HCT116 (cell line): ENCODE measurements around the gene CWC22. TPM values are rescaled to one million over a fixed set of nuclear protein-coding genes. Genes with fewer than 3 reads are reported as not detected.
"Not testable (repeated sequence)": the region's sequence is repeated elsewhere in the genome, so short reads cannot be mapped to it uniquely, and the experiment has no call there.

Experiments used
- ATAC-seq: fragments of 200-7000 bp; cut with Tn5 transposase; 2 replicates; pipeline ENCODE4 v1.9.1; 2020; ENCODE audit warnings: mild to moderate bottlenecking, moderate library complexity
- BruUV-seq: library from RNA; stranded (reverse); fragments of 400-500 nt; replicated peaks from 2 replicates; lab custom pipeline; 2021; lab: Mats Ljungman, UMichigan
- CTCF ChIA-PET: fragments of 300-600 bp; sonication (Branson Sonifier 250); formaldehyde crosslinking; loops from one replicate; lab custom pipeline; 2021; ENCODE audit warnings: antibody characterized with exemption; lab: Charles Lee
- POLR2A ChIA-PET: fragments of 300-600, 350-600 bp; sonication (Branson Sonifier 250); formaldehyde crosslinking; loops from one replicate; lab custom pipeline; 2021; ENCODE audit warnings: antibody characterized with exemption; lab: Charles Lee
- RAD21 ChIA-PET, 2 experiments: fragments of 300-600 bp; sonication (Branson Sonifier 250); formaldehyde crosslinking; loops; one replicate each; lab custom pipeline; 2023; ENCODE audit warnings: low total read pairs in 2 of 2; ENCODE audit not compliant: uncharacterized antibody in 2 of 2, unreplicated experiment in 2 of 2, low non-redundant PET in 1 of 2; lab: Charles Lee
- DNase-seq: peaks from one replicate; pipeline ENCODE4 v3.0.0-alpha.2; 2010; ENCODE audit warnings: low read depth, low spot score
- H2AFZ ChIP-seq: fragments of 200-600 bp; shearing (Covaris generic), sonication (generic); 2 replicates; pipeline ENCODE4 v1.6.1; 2017; ENCODE audit warnings: low read depth, mixed run types, mixed read lengths, antibody characterized with exemption, low read length; ENCODE audit not compliant: poor library complexity, severe bottlenecking
- H3K27ac ChIP-seq: 2 replicates; pipeline ENCODE4 v1.5.1; 2012; ENCODE audit warnings: low read depth, low read length
- H3K27me3 ChIP-seq: fragments of 200-600 bp; sonication (generic); 2 replicates; pipeline ENCODE4 v1.6.1; 2016; ENCODE audit warnings: mixed run types, low read length, mixed read lengths; ENCODE audit not compliant: insufficient read depth
- H3K36me3 ChIP-seq, 2 experiments: fragments of 200-500 bp in 1 of 2; fragments of 200-600 bp in 1 of 2; sonication (Bioruptor generic) in 1 of 2; sonication (generic) in 1 of 2; 2 replicates each; pipeline versions ENCODE4 v1.5.1 to v1.6.1; 2014 to 2016; ENCODE audit warnings: low read length in 2 of 2, inconsistent platforms in 1 of 2, mixed read lengths in 1 of 2, mixed run types in 1 of 2; ENCODE audit not compliant: insufficient read depth in 2 of 2, control insufficient read depth in 1 of 2
- H3K4me1 ChIP-seq, 2 experiments: fragments of 200-600 bp in 1 of 2; sonication (generic) in 1 of 2; 2 replicates each; pipeline versions ENCODE4 v1.5.1 to v1.6.1; 2012 to 2017; ENCODE audit warnings: low read length in 2 of 2, inconsistent platforms in 1 of 2, mild to moderate bottlenecking in 1 of 2, mixed read lengths in 1 of 2, mixed run types in 1 of 2, moderate library complexity in 1 of 2; ENCODE audit not compliant: insufficient read depth in 2 of 2, control insufficient read depth in 1 of 2
- H3K4me2 ChIP-seq: fragments of 200-600 bp; sonication (generic); 2 replicates; pipeline ENCODE4 v1.6.1; 2017; ENCODE audit warnings: mixed run types, low read length, mixed read lengths
- H3K4me3 ChIP-seq, 2 experiments: fragments of 200-600 bp in 1 of 2; sonication (generic) in 1 of 2; replicated peaks in 1 of 2; 2 replicates each; pipeline ENCODE4 v1.5.1; 2011 to 2016; ENCODE audit warnings: low read length in 2 of 2, control low read depth in 1 of 2, low read depth in 1 of 2, mild to moderate bottlenecking in 1 of 2, mixed read lengths in 1 of 2, mixed run types in 1 of 2
- H3K79me2 ChIP-seq: fragments of 200-600 bp; sonication (generic); 2 replicates; pipeline ENCODE4 v1.6.1; 2017; ENCODE audit warnings: mild to moderate bottlenecking, mixed run types, low read length, moderate library complexity, mixed read lengths; ENCODE audit not compliant: insufficient read depth
- H3K9ac ChIP-seq: fragments of 200-600 bp; sonication (generic); 2 replicates; pipeline ENCODE4 v1.6.1; 2016; ENCODE audit warnings: low read length, mixed read lengths
- H3K9me2 ChIP-seq: fragments of 200-600 bp; sonication (generic), shearing (Covaris generic); 2 replicates; pipeline ENCODE4 v1.6.1; 2017; ENCODE audit warnings: mixed run types, mild to moderate bottlenecking, moderate library complexity; ENCODE audit not compliant: insufficient read depth
- H3K9me3 ChIP-seq, 2 experiments: fragments of 200-500 bp in 1 of 2; fragments of 200-600 bp in 1 of 2; sonication (Bioruptor generic) in 1 of 2; sonication (generic) in 1 of 2; 2 replicates each; pipeline ENCODE4 v1.6.1; 2014 to 2017; ENCODE audit warnings: low read length in 2 of 2, mixed read lengths in 2 of 2, inconsistent platforms in 1 of 2, low read depth in 1 of 2, mild to moderate bottlenecking in 1 of 2, mixed run types in 1 of 2, moderate library complexity in 1 of 2; ENCODE audit not compliant: control insufficient read depth in 1 of 2, insufficient read depth in 1 of 2
- H4K20me1 ChIP-seq: fragments of 200-600 bp; sonication (generic), shearing (Covaris generic); 2 replicates; pipeline ENCODE4 v1.6.1; 2017; ENCODE audit warnings: mixed run types, mild to moderate bottlenecking, moderate library complexity; ENCODE audit not compliant: insufficient read depth
- CBX3 ChIP-seq: IDR thresholded peaks from 2 replicates; pipeline ENCODE4 v1.6.1; 2012; ENCODE audit warnings: low read depth
- CEBPB ChIP-seq: IDR thresholded peaks from 2 replicates; pipeline ENCODE4 v1.6.1; 2012; ENCODE audit warnings: low read depth
- EGR1 ChIP-seq: IDR thresholded peaks from 2 replicates; pipeline ENCODE4 v1.6.1; 2012; ENCODE audit warnings: low read depth
- ELF1 ChIP-seq: IDR thresholded peaks from 2 replicates; pipeline ENCODE4 v1.6.1; 2012; ENCODE audit warnings: low read depth, borderline replicate concordance
- JUND ChIP-seq: IDR thresholded peaks from 2 replicates; pipeline ENCODE4 v1.6.1; 2012
- POLR2A ChIP-seq: IDR thresholded peaks from 2 replicates; pipeline ENCODE4 v1.7.0; 2011; ENCODE audit warnings: borderline replicate concordance; ENCODE audit not compliant: insufficient read depth, insufficient read length; ENCODE audit errors: extremely low read depth
- REST ChIP-seq: IDR thresholded peaks from 2 replicates; pipeline ENCODE4 v1.6.1; 2012; ENCODE audit warnings: low read depth
- SIN3A ChIP-seq: IDR thresholded peaks from 2 replicates; pipeline ENCODE4 v1.6.1; 2012; ENCODE audit warnings: low read depth
- TCF7L2 ChIP-seq: IDR thresholded peaks from 2 replicates; pipeline ENCODE4 v1.7.0; 2011; ENCODE audit warnings: borderline replicate concordance, inconsistent platforms; ENCODE audit not compliant: insufficient read depth, insufficient read length; ENCODE audit errors: extremely low read depth
- YY1 ChIP-seq: IDR thresholded peaks from 2 replicates; pipeline ENCODE4 v1.6.1; 2011; ENCODE audit warnings: low read length, low read depth, moderate library complexity, mild to moderate bottlenecking; ENCODE audit not compliant: insufficient replicate concordance; ENCODE audit errors: extremely low read depth
- ZBTB33 ChIP-seq: IDR thresholded peaks from 2 replicates; pipeline ENCODE4 v1.6.1; 2011; ENCODE audit warnings: mild to moderate bottlenecking, low read length, moderate library complexity; ENCODE audit not compliant: insufficient replicate concordance; ENCODE audit errors: extremely low read depth
- ZNF274 ChIP-seq: fragments of 200-500 bp; sonication (Bioruptor generic); IDR thresholded peaks from 2 replicates; pipeline ENCODE4 v1.6.1; 2014; ENCODE audit warnings: mild to moderate bottlenecking, low read depth, low read length, inconsistent platforms
- intact Hi-C: fragments of 100-400 bp; cut with micrococcal nuclease; formaldehyde crosslinking; loops from 2 replicates; pipeline ENCODE4 v1.10.0; 2022
- total RNA-seq: library from RNA; stranded (reverse); gene quantifications from one replicate; pipeline ENCODE4 v1.2.1, GENCODE V29; 2021; ENCODE audit not compliant: unreplicated experiment
- TF ChIP-seq, protein P1 (sequence below): IDR thresholded peaks from 2 replicates; pipeline ENCODE4 v1.6.1; 2012

The CWC22 gene
- total RNA-seq, 1 experiment from 2014 or later, result 24.7 TPM

GRCh38 chr2:180056367-180057118 is 49.4 kb upstream of the CWC22 start:
- no peak overlapping the region for H3K9ac ChIP-seq
- TF ChIP-seq YY1 (no peak), ZNF274 (no peak), POLR2A (no peak), REST (no peak), SIN3A (no peak), JUND (no peak), ELF1 (no peak), CBX3 (no peak), TCF7L2 (no peak), ZBTB33 (no peak), CEBPB (no peak), EGR1 (no peak)
- TF ChIP-seq, protein P1, sequence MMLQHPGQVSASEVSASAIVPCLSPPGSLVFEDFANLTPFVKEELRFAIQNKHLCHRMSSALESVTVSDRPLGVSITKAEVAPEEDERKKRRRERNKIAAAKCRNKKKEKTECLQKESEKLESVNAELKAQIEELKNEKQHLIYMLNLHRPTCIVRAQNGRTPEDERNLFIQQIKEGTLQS, result no peak

GRCh38 chr2:180054576-180054975 is 47.5 kb upstream of the CWC22 start:
- H3K9ac ChIP-seq, ATAC-seq, H3K27ac ChIP-seq, H3K4me2 ChIP-seq, H4K20me1 ChIP-seq, BruUV-seq, POLR2A ChIA-PET, H3K4me3 ChIP-seq, intact Hi-C loops, H2AFZ ChIP-seq, H3K27me3 ChIP-seq, RAD21 ChIA-PET, H3K9me3 ChIP-seq, DNase-seq, H3K36me3 ChIP-seq, H3K4me1 ChIP-seq, H3K79me2 ChIP-seq, H3K9me2 ChIP-seq, CTCF ChIA-PET: not testable (repeated sequence)

More at GRCh38 chr2:180056367-180057118, 49.4 kb upstream of the CWC22 start:
- RAD21 ChIA-PET, result no interaction called here
- intact Hi-C loops, result no loop called here
- no peaks in the 10 kb centered on the region for H3K79me2 ChIP-seq
- no peaks in the 10 kb centered on the region for H4K20me1 ChIP-seq
- H3K4me2 ChIP-seq, result no peak overlapping the region
- H3K4me1 ChIP-seq, result no peaks in the 10 kb centered on the region
- H2AFZ ChIP-seq, result no peak overlapping the region
- H3K9me2 ChIP-seq, result no peaks in the 10 kb centered on the region
- H3K27ac ChIP-seq, result no peak overlapping the region
- H3K27me3 ChIP-seq, result no peaks in the 10 kb centered on the region
- BruUV-seq, result no TSS peak
- CTCF ChIA-PET, result no interaction called here
- POLR2A ChIA-PET, result no interaction called here
- DNase-seq (no peak), ATAC-seq (no peak)
- no peak overlapping the region for H3K4me3 ChIP-seq
- H3K36me3 ChIP-seq, result no peaks in the 10 kb centered on the region
- H3K9me3 ChIP-seq, result no peaks in the 10 kb centered on the region
